SHP77 (cell line): ENCODE results near the gene DDB1.

Experiments
- DNase-seq, 2 experiments: peaks; one replicate each; lab custom pipeline; 2025; lab: John Stamatoyannopoulos, UW

Gene DDB1

DNA sequence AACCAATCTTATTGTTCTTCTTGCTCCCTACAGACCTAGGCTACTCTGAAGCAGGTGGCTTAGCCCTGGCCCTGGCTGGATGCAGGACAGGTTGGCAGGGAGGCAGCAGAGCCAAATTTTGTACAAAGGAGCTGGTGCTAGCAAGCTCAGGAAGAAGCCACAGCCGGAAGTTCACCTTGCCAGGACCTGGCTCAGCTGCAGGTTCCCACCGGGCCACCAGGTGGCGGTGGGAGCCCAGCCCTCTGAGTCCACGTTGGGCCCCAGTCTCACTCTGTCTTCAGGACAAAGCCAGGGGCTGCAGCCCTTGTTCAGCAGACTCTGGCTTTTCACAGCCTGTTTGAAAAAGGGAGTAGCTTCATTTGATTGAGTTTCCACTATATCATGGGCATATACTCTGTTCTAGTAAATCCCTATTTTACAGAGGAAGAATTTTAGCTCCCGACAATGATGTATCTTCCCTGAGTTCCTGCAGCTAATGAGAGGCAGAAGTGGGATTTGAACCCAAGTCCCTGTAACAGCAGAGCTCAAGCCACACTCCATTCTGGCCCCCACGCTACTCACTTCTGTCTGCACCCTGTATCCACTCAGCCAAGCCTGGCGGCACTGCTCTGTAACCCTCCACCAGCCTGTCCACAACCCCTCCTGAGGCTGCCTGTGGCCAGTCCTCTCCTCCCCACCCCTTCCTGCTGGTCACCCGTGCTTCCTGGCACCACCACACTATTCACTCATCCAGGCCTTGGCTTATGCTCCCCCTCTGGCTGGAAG is 3.4 kb upstream of the DDB1 start:
- DNase-seq = peak; percentile 62 to 77

DNA sequence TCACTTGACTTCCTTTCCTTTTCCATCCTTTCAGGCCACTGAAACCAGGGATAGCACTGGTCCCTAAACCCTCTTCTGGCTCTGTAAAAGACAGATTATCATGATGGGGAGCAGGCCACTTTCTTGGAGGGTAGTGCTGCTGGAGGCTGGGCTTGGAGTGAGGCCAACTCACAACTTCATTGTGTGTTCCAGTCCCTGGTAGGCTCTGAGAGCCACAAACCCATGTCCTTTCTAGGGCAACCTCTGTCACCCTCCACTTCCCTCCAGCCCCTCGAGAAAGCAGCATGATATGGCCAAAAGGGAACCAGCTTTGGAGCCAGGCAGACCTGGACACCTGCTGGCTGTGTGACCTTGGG is 2.4 kb upstream of the DDB1 start:
- no peak for DNase-seq

DNA sequence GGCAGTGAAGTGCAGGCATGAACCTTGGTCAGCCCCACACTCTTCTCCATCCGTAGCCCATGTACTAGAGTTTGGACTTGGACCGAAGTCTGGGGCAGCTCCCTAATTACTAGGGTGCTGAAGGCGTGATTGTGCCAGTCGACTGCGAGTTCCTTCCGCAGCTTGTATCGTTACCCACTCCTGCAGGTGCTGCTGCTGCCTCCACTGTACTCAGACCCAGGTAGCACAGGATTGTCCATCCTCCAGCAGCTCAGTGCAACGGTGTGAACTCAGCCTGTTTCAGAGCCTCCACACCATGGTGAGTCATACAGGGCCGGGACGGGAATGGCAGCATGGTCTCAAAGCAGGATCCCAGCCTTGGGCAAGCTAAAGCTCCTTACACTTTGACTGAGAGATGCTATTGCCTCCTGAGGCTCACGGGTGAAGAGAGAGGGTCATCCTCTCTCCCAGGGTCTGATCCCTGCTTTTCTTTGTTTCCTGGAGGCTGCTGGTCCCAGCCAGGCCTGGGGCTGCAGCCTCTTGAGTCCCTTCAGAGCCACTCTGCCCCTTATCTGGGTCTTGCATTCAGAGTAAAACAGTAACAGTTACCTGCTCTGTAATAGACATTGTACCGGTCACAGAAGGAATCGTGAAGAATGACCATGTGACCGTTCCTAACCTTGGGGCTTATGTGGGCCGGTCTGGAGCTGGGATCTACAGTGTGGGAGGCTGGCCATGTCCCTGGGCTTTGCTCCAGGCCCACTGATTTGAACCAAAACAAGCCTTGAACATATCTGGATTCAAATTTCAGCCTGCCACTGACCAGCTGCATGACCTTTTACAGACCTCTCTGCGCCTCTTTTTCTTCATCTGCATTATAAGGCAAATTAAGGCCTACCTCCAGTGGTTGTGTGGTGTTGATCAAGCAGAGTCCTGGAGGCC is 1.8 kb upstream of the DDB1 start:
- DNase-seq = peak in 1 of 2 experiments; percentile 3

DNA sequence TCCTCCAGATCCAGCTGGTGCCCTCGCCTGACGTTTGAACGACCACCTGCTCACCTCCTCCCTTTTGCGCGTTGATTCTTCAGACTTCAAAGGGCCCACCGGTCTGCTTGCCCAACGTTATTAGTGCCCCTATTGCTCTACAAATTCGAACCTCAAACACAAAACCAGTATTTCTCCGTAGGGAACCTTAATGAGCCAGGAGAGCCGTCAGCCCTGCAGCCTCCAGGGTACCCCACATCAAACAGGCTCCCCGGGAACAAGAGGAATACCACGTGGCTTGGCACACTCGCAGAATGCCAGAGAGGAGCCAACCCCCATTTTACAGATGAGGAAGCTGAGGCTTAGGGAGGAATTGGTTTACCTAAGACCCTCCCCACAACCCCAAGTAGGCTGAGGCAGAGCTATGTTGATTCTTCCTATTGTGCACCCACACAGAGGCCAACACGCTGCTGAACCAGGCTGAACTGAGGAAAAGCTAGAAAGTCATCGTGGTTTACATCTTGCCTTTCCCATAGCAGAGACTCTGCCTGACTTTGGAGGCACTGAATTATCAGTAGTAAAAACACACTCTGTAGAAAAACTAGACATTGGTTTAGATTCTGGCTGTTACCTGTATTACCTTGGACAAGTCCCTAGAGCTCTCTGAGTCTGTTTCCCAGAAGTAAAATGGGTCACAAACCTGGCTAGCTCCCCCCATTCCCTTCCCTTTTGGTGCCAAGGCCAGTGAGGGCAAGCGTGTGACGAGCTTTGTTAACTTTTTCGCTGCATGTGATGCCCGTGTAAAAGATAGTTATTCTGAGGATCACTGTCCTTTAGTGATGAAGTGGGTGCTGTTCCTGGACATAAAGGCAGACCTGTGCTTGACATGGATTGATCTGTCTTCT is 887 bp upstream of the DDB1 start:
- no peak for DNase-seq

DNA sequence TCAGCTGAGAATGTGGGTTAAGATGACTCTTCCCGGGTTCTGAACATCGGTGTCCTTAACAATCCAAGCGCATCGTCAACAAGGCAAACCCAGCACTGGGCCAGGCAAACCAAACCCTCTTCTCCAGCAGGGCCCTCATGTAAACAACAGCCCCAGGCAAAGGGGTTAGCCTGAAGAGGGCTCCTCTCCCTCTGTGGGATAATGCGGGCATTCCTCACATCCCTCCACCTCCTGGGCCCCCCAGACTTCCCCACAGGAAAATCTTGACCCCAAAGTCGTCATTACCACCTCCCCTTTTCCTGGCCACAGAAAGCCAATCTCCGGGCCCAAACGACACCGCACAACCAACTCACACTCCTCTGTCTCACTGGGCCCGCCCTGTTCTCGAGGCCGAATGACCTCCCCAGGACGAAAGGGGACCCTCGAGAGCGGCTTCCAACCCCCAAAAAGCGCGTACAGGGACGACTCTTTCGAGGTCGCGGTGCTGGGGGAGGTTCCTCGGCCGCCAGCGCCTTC is 566 bp downstream of the DDB1 start:
- no peak for DNase-seq

DNA sequence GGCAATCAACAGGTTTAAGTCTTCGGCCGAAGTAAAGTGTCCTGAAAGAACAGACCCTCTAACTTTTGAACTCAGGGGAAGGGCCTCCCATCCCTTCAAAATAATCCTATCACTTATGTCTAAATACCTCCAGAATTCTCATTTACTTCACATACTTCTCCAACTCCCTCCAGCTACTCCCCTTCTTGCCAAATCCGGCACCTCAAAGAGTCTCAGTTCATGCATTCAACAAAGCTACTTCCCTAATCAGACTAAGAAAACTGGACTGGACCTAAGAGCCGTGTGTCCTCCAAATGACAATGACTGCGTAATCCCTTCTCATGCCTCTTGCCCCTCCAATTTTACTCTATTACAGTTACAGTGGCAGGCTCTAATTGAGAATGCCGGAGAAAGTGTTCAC is 1.3 kb downstream of the DDB1 start:
- DNase-seq = no peak

DNA sequence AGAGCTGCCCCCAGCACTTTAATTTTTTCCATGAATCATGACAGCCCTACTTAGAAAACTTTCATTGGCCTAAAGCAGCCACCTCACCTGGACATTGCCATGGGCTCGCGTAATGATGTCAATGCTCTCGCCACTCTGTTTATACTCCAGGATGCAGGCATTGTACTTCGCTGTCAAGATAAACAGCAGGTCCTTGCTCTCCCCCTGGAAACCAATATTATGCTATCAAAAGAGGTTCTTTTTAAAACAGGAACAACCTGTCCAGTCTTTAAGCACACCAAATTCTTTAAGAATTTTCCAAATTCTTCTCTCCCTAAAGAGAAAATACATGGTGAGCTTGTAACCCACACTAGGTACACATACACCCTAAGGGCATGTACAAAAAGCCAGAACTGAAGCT is 3.0 kb downstream of the DDB1 start:
- no peak for DNase-seq

DNA sequence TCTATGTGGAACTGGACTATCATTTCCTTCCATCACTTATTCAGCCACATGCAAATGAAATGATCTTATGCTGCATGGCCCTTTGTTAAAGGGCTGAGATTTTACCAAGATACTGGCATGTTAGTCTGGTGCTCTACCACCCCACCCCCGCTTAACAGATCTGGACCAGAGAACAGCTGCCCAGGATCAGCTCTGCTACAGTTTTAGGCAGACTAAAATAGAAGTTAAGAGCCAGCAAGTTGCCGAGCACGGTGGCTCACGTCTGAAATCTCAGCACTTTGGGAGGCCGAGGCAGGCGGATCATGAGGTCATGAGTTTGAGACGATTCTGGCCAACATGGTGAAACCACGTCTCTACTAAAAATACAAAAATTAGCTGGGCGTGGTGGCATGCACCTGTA is 4.6 kb downstream of the DDB1 start:
- DNase-seq = no peak

DNA sequence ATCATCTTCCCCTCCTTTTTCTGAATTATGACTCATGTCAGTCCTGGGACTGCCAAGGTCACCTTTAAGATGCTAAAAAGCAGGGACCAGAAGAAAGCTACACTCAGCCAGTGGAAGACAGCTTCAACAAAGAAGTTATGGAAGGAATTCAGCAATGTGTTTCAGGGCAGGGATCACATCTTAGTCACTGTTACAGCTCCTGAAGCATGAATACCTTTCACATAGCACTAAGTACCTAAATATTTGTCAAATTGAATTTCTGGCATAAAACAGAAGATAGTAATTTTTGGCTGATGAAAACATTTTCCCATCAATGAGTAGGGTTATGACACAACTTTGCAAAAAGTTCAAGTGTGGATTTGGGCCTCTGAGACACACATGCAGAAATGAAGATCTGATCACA is 5.2 kb downstream of the DDB1 start:
- no peak for DNase-seq

DNA sequence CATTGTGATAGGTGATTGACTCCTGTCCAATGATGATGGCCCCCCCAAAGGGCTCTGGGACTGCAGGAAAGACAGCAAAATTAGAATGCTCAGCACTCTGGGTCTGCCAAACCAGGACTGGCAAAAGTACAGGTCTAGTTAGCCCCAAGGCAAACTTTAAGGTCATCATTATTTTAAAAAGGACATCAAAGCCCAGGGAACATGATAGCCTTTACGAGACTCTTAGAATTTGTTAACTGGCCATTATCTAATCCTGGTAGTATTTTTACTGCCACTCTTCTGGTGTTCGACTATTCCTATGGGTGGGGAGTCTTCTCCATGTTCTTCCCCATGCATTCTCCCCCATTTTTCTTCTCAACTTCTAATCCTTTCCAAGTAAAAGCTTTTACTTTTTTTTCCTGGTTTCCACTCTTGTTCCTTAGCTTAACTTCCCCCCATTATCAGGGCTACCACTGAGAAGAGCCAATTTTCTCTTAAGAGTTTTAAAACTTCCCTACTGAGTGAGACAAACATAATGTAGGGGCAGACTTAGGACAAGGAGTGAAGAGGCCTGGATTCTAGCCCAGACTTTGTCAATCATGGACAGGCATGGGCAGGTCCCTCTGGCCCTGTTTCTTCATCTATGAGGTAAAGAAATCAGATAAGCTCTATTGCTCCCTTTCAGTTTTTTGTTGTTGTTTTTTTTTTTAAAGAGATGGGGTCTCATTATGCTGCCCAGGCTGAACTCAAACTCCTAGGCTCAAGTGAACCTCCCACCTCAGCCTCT is 7.1 kb downstream of the DDB1 start:
- DNase-seq = no peak

DNA sequence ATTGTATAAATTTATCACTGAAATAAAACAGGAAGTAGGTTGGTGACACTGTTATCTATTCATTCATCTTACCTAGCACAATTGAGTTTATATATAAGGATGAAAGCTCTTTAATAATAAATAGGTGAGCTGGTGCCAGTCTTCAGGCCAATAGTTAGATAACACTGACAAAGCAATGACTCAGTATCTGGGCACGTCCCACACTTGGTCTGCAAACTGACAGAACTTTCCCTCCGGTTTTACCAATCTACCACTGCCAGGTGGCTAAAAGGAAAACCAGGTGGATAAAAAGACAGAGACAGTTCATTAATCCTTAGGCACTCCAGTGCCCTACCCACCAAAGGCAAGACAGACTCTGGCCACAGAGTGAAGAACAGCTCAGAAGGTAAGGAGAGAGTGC is 17.6 kb downstream of the DDB1 start:
- no peak for DNase-seq

DNA sequence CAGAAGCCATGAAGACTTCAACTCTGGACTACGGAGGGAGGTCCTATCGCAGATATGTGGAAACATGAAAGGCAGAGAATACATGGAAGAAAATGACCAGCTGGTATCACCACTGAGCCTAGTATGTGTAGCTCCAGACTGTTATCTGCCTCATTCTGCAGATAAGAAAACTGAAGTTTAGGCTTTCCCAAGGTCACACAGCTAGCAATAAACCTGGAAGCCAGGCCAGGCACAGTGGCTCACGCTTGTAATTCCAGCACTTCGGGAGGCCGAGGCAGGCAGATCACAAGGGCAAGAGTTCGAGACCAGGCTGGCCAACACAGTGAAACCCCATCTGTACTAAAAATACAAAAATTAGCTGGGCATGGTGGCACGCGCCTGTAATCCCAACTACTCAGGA is 22.2 kb downstream of the DDB1 start:
- no peak for DNase-seq

DNA sequence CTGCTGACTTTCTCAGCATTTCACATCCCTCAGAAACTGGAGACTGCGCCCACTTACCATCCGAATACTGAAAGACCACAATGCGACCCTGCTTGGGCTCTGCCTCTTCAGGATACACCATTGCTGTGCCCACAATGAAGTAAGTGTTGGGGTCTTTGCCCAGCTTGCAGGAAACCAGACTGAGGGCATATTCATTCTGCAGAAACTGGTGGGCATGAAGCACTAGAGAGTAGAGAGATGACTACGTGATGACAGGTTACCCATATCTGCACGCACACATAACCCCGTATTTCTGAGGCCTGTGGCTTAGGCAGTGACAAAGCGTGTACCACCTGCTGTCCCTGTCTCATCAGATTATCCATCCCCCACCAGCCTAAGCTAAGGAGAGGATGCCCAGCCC is 23.2 kb downstream of the DDB1 start:
- no peak for DNase-seq

DNA sequence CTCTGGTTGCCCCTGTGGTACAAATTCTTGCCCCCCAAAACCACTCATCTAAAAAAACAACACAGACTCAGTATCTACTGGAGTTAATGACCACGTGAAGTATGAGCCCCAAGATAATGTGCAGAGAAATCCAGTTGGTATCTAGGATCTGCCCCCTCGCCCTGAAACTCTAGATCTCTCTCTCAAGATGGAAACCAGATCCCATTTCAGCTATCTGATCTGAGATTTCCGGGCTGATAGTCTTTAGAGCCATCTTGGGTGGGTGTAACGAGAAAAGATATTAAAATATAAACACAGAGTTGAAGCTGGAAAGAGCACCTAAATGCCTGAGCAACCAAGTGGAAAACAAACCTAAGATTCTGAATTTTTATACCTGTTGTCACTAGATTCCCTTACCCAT is 23.8 kb downstream of the DDB1 start:
- DNase-seq = no peak

DNA sequence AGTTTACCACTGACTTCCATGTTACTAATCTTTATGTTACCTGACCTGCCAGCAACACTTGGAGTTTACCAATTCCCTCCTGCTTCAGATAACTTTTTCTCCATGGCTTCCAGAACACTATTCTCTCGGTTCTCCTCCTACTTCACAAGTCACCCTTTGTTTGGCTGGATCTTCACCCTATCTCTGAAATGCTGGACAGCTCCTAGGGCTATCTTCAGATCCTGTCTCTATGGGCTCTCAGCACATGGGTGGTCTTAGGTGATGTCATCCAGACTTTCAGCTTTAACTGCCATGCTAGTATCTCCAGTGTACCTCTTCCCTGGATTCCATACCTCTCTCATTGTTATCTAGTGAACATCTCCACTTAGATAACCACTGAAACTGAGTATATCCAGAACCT is 25.6 kb downstream of the DDB1 start:
- no peak for DNase-seq

DNA sequence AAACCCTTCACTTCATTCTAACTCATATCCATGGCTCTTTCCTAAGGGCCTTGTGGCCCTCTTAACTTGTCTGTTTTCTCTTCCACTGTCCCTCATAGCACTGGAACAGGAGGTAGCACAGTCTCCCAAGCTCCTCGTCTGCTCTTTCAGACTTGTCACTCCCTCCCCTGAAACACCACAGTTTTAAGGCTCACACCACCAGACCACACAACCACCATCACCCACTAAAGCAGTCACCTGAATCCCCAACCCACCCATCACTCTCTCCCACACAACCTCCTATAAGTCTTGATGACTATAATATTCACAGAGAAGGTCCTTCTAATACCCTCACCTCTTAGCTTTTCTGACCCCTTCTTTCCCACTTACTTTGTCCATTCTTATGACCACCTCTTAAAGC is 26.7 kb downstream of the DDB1 start:
- DNase-seq = no peak

DNA sequence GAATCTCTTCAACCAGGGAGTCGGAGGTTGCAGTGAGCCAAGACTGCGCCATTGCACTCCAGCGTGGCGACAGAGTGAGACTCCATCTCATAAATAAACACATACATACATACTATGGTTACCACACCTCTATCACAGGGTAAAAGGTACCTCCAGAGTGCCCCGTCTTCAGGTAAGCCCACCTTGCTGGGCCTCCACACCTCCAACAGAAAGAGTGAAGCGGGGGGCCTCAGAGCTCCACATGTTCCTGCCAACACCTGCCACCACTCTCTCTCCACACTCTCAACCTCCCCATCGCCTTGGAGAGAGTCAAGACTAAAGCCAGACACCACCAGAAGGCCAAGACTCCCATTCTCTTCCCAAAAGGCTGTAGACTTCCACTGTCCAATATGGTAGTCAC is 27.5 kb downstream of the DDB1 start:
- DNase-seq = no peak

DNA sequence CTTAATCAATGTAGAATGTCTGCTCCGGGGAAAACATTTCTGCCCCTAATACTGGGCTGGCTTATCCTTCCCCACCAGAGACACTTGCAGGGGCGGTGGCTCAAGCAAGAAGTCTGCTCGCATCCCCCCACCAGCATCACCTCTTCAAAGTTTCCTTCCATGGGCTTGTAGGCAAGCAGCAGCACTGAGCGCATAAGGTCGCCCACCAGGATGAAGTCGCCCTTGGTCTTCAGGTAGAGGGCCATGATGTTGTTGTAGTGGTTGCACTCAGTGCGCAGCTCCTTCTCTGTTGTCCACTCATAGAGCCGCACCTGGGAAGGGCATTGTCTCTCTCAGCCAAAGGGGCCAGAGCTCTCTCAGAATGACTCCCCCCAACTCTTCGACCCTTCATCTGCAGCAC is 29.2 kb downstream of the DDB1 start:
- no peak for DNase-seq

DNA sequence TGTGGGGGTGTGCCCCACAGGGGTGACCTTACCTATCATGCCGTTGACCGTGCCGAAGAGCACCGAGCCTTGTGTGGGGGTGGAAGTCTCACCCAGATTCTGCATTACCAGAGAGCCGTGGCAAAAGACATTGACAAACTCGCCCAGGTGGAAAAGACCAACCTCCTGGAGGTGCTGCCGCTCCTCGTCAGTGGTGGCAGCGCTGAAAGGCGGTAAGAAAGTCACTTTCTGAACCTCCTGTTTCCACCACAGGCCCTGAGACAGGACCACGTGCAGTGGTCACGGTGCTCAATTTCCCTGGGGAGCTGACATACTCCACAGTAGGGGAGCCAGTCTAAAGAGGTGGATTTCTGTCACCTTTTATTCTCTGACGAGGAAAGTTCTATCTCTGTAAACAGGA is 30.4 kb downstream of the DDB1 start:
- no peak for DNase-seq

DNA sequence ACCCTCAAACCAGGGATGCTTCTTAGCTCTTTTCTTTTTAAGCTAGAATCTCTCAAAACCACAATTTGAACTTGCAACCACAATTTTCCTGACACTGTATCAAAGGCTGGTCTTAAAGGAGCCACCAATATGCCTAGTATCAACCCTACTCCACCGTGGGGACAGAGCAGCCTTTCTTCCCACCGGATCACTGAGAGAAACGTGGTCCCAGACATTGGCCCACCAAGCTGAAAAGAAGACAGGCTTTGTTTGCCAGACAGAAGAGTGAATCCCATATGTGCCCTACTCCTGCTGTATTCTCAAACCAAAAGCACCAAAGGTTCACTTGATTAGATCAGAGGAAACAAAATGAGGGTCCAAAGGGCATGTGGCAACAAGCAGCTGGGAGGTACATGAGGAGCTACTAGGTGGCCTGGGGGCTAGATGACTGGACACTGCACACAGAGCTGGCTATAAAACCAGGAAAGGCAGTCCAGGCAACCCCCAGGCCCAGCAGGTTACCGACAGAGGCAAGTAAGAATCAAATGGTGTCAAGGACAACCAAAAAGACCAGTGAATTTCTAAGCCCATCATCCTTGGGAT is 34.2 kb downstream of the DDB1 start:
- DNase-seq = no peak

DNA sequence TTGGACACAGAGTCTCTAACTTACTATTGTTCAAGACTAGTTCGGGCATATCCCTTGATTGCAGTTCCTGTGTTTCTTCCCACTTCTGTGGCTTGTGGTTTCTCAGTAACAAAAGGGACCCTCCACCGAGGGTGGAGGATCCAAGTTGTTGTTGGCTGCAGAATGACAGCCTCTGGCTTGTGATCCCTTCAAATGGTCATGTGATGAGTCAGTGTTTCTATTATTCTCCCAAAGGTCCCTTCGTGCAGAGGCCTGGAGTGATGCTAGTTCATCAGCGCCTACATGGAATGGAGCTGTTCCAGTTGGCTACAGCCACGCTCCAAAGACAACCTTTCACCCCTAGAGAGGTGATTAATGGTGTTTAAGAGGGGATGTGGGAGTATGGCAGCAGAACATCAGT is 35.2 kb downstream of the DDB1 start:
- no peak for DNase-seq
